HAP-1 (cell line): Measurements from ENCODE around the gene IL11.

Experiments used
- DNase-seq, 2 experiments: peaks; one replicate each; pipeline ENCODE4 v3.0.0-alpha.2; 2016 to 2020; ENCODE audit warnings: low spot score in 2 of 2
- H3K27me3 ChIP-seq: fragments of 250-450 bp; sonication (Bioruptor Pico); 2 replicates; pipeline ENCODE4 v1.5.1; 2020; ENCODE audit warnings: low read depth, mild to moderate bottlenecking, moderate library complexity
- H3K36me3 ChIP-seq: fragments of 250-450 bp; sonication (Bioruptor Pico); replicated peaks from 2 replicates; pipeline ENCODE4 v1.5.1; 2020; ENCODE audit warnings: mild to moderate bottlenecking
- H3K4me1 ChIP-seq: fragments of 250-450 bp; sonication (Bioruptor Pico); 2 replicates; pipeline ENCODE4 v1.5.1; 2020; ENCODE audit warnings: mild to moderate bottlenecking
- H3K4me3 ChIP-seq: fragments of 250-450 bp; sonication (Bioruptor Pico); 2 replicates; pipeline ENCODE4 v1.5.1; 2020; ENCODE audit warnings: mild to moderate bottlenecking, moderate library complexity
- H3K9me3 ChIP-seq: fragments of 250-450 bp; sonication (Bioruptor Pico); 2 replicates; pipeline ENCODE4 v1.5.1; 2020; ENCODE audit warnings: mild to moderate bottlenecking, moderate library complexity
- in situ Hi-C: fragments of 300-500 bp; cut with MboI; formaldehyde crosslinking; loops from 3 replicates; pipeline ENCODE4 v1.14.3; 2020; ENCODE audit warnings: low sequenced_read_pairs, inconsistent platforms, mixed read lengths

The IL11 gene

GRCh38 chr19:55373306-55373992 is 3.2 kb upstream of the IL11 start:
- Histone ChIP-seq H3K36me3 (no peaks in the 10 kb centered on the region), H3K9me3 (no peaks in the 10 kb centered on the region), H3K4me3 (no peak overlapping the region), H3K27me3 (peaks cover 29% of the 10 kb centered on the region), H3K4me1 (no peaks in the 10 kb centered on the region; the same call in 1 of the 2 replicates)
- in situ Hi-C loops: no loop called here
- no peak for DNase-seq

GRCh38 chr19:55372316-55373081 is 2.2 kb upstream of the IL11 start:
- Histone ChIP-seq H3K4me1 (no peaks in the 10 kb centered on the region; the same call in 1 of the 2 replicates), H3K27me3 (peaks cover 30% of the 10 kb centered on the region), H3K9me3 (no peaks in the 10 kb centered on the region), H3K36me3 (no peaks in the 10 kb centered on the region), H3K4me3 (no peak overlapping the region)
- in situ Hi-C loops: no loop called here
- no peak for DNase-seq

GRCh38 chr19:55369653-55370304 is 484 bp downstream of the IL11 start:
- peak; percentile 10 to 70 for DNase-seq
- in situ Hi-C loops: no loop called here
- H3K27me3 ChIP-seq: peaks cover 30% of the 10 kb centered on the region
- H3K36me3 ChIP-seq: no peaks in the 10 kb centered on the region
- no peaks in the 10 kb centered on the region for H3K9me3 ChIP-seq
- H3K4me1 ChIP-seq: no peaks in the 10 kb centered on the region
- H3K4me3 ChIP-seq: peak overlapping the region; percentile 31

- DNase-seq: peak in 1 of 2 experiments; percentile 49
- Histone ChIP-seq H3K4me1 (no peaks in the 10 kb centered on the region), H3K9me3 (no peaks in the 10 kb centered on the region), H3K4me3 (peak overlapping the region; percentile 23), H3K27me3 (peaks cover 30% of the 10 kb centered on the region), H3K36me3 (no peaks in the 10 kb centered on the region)
- in situ Hi-C loops: no loop called here
Observed at GRCh38 chr19:55368701-55369563, 1.3 kb downstream of the IL11 start.

GRCh38 chr19:55368106-55368505 is 2.2 kb downstream of the IL11 start:
- H3K4me1 ChIP-seq: no peaks in the 10 kb centered on the region
- no peaks in the 10 kb centered on the region for H3K36me3 ChIP-seq
- H3K27me3 ChIP-seq: peaks cover 30% of the 10 kb centered on the region
- in situ Hi-C loops: no loop called here
- no peak overlapping the region for H3K4me3 ChIP-seq
- DNase-seq: no peak
- H3K9me3 ChIP-seq: no peaks in the 10 kb centered on the region

GRCh38 chr19:55366790-55367189 is 3.5 kb downstream of the IL11 start:
- in situ Hi-C loops: no loop called here
- peaks cover 23% of the 10 kb centered on the region for H3K27me3 ChIP-seq

GRCh38 chr19:55365964-55366363 is 4.3 kb downstream of the IL11 start:
- H3K27me3 ChIP-seq: peaks cover 17% of the 10 kb centered on the region
- H3K4me3 ChIP-seq: no peak overlapping the region
- DNase-seq: no peak
- no peaks in the 10 kb centered on the region for H3K9me3 ChIP-seq
- H3K36me3 ChIP-seq: no peaks in the 10 kb centered on the region
- in situ Hi-C loops: no loop called here
- no peaks in the 10 kb centered on the region for H3K4me1 ChIP-seq

More at GRCh38 chr19:55366790-55367189, 3.5 kb downstream of the IL11 start:
- no peaks in the 10 kb centered on the region for H3K36me3 ChIP-seq
- no peaks in the 10 kb centered on the region for H3K4me1 ChIP-seq
- DNase-seq: no peak
- no peaks in the 10 kb centered on the region for H3K9me3 ChIP-seq
- no peak overlapping the region for H3K4me3 ChIP-seq

GRCh38 chr19:55365245-55365644 is 5.0 kb downstream of the IL11 start:
- peaks cover 11% of the 10 kb centered on the region; the same call in 1 of the 2 replicates for H3K27me3 ChIP-seq
- H3K36me3 ChIP-seq: no peaks in the 10 kb centered on the region
- no peaks in the 10 kb centered on the region for H3K4me1 ChIP-seq
- in situ Hi-C loops: no loop called here
- no peaks in the 10 kb centered on the region for H3K9me3 ChIP-seq
- no peak for DNase-seq
- no peak overlapping the region for H3K4me3 ChIP-seq

GRCh38 chr19:55362990-55363716 is 7.1 kb downstream of the IL11 start, which contains the start of gene GARIN5B:
TSS of gene GARIN5B (minus strand) at chr19:55363260. CDS start at chr19:55363066, 194 bp downstream.
- Histone ChIP-seq H3K27me3 (no peaks in the 10 kb centered on the region), H3K9me3 (no peaks in the 10 kb centered on the region), H3K4me3 (no peak within 1 kb of the TSS), H3K36me3 (no peaks in the 10 kb centered on the region), H3K4me1 (no peaks in the 10 kb centered on the region)
- in situ Hi-C loops: no loop called here
- no peak for DNase-seq

- no peaks in the 10 kb centered on the region for H3K36me3 ChIP-seq
- in situ Hi-C loops: no loop called here
Observed at GRCh38 chr19:55362174-55362989, 7.9 kb downstream of the IL11 start.

GRCh38 chr19:55360902-55361301 is 9.4 kb downstream of the IL11 start:
- no peaks in the 10 kb centered on the region for H3K4me1 ChIP-seq
- no peak for DNase-seq
- no peak overlapping the region for H3K4me3 ChIP-seq
- in situ Hi-C loops: no loop called here
- no peaks in the 10 kb centered on the region for H3K9me3 ChIP-seq
- no peaks in the 10 kb centered on the region for H3K36me3 ChIP-seq
- H3K27me3 ChIP-seq: peaks cover 13% of the 10 kb centered on the region

More at GRCh38 chr19:55362174-55362989, 7.9 kb downstream of the IL11 start:
- no peak for DNase-seq
- no peaks in the 10 kb centered on the region for H3K9me3 ChIP-seq
- no peak overlapping the region for H3K4me3 ChIP-seq
- no peaks in the 10 kb centered on the region for H3K4me1 ChIP-seq
- H3K27me3 ChIP-seq: peaks cover 1% of the 10 kb centered on the region; the same call in 1 of the 2 replicates
